ENCODE measurements around the gene ANKRD55.
"Not testable (repeated sequence)": the region's sequence is repeated elsewhere in the genome, so short reads cannot be mapped to it uniquely, and the experiment has no call there.

Gene ANKRD55

DNA sequence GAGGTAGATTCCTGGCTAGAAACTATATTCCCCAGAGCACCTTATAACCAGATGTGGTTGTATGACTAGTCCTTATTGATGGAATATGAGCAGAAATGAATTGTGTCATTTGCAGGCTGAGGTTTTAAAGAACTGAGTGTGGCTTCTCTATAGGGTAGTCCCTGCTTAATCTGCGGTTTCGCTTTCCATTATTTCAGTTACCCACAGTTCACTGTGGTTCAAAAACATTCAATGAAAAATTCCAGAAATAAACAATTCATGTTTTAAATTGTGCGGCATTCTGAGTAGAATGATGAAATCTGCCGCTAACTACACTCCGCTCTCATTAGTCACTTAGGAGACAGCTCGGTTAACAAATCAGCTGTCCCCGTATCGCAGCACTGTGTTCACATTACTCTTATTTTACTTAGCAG lies 65.1 kb downstream of the ANKRD55 start:
- no peak for DNase-seq (ENCODE audit: low read depth)

DNA sequence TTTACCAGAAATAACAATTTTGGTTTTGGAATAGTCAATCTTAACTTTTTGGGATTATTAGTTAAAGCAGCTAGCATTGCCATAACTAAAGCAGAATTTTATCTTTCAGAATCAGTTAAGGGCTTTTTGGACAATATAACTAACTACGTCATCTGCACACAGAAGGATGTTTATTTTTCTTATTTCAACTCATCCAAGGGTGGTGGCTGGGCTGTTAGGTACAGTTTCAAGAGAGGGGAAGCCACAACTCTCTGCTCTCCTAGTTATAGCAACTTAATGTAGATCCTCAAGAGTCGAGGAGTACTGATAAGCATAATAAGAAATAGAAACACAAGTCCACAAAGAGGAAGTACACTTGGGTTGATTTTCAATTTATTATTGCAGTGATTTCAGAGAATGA lies 65.6 kb downstream of the ANKRD55 start:
- DNase-seq (ENCODE audit: low read depth), result no peak

DNA sequence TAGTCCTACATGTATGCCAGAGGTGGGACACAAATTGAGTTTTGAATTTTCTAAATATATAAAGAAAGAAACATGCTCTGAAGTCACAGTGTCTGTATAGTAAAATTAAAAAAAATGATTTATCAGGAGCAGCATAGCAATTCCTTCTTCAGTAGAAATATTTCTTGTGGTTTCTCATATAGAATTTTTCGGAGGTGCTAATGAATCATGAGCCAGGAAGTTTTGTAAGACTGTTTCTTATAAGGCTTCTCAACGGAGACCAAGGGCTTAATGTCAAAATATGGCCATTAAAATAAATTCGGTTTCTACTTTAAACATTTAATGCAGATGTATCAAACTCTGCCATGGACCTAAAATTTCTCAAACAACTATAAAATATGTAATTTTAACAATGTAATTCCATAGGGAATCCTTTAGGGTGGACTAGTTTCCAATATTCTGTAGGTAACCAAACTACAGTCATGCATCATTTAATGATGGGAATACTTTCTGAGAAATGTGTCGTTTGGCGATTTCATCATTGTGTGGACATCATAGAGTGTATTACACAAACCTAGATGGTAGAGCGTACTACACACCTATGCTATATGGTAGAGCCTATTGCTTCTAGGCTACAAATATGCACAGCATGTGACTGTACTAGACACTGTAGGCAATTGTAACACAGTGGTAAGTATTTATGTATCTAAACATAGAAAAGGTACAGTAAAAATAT lies 66.3 kb downstream of the ANKRD55 start:
- no peak for DNase-seq (ENCODE audit: low read depth)

DNA sequence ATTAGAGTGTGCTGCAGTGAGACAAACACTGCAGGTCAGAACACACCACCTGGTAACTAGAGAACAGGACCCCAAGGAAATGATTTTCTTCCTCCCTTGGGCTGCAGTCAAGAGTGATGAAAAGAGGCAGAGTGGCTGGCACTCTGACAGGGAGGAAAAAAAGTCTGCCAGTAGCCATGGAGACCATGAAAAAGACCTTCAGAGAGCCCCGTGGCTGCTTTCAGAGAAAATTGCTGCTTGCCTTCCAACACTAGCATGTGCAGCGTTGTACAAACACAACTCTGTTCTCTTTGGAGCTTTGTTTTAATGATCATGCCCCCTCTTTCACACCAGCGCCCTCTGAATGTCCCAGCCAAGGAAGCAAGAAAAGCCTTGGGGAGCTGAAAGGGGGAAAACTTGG lies 68.8 kb downstream of the ANKRD55 start:
- DNase-seq (ENCODE audit: low read depth), result no peak

DNA sequence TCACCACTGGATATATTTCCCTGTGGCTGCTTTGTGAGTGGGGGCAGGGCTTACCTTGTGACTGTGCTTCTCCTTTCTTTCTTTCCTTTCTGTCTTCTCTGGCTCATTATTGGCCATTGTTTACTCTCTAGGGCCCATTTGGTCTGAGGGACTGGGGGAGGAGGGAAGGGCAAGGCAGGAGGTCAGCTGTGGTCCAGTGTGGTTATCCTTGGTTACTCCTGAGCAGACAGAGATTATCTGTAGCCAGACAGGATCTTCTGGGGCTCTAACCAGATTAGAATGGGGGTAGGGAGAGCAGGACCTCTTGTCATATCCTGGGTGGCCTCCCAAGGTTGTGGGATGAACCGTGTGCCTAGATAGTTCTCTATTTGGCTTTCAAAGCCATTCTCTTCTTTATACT lies 71.2 kb downstream of the ANKRD55 start:
- no peak for DNase-seq (ENCODE audit: low read depth)

DNA sequence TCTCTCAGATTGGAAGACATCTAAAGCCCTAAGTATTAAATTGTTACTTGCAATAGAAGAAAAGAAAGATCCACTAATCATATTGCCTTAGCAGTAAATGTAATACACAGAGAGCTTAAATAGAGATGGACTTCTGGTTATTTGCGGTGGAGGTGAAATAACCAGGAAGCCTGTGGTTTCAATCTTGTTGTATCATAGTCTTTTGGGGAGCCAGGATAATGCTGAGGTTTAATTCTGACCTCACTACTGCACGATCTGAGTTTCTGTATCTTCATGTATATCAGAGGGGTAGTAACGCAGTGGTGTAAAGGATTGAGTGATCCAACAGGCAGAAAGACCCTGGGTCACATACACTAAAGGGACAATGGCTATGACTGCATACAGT lies 71.7 kb downstream of the ANKRD55 start:
- DNase-seq (ENCODE audit: low read depth), result no peak

DNA sequence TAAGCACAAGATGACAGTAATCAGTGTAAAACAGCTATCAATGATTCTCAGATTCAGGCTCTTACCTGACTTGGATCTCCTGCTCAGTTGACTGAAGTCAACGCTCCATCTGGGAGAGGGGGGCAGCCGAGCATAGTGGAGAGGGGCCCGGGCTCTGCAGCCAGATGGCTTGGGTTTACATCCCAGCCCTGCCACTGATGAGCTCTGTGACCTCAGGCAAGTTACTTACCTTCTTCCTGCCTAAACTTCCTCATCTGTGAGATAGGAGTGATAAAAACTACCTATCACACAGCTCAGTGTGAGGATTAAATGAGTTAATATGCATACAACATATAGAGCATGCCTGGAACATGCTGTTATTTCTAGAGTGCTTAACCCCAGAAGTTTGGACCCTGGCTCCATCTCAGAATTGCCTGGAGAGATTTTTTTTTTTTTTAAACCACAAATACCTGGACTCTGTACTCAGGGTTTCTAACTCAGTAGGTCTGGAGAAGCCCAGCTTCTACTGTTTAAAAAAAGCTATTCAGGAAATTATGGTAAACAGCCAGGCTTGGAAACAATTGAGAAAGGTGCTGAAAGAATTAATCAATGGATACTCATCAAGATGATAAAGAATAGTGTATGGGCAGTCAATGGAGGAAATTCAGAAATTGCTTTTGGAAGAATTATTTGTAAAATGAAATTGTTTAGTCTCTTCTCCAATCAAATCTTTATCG lies 72.2 kb downstream of the ANKRD55 start:
- no peak for DNase-seq (ENCODE audit: low read depth)

DNA sequence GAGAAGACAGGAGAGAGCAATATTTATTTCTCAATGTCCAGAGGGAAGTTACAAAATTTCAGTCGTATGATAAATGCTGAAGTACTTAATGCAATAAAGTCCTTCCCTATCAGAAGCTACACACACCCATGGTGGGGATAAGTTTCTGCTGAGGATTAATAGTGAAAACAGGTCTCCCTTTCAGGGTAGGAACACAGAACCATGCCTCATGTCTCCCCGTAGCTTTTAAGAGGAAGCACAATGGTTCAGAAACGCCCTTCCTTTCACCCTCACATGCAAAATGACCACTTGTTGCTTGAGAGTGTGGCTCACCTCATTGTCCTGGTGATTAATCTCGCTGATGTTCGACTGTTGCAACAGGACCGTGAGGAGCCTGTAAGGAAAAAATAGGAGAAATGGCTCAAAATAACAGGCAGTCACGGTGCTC lies 73.6 kb downstream of the ANKRD55 start:
- DNase-seq (ENCODE audit: low read depth), result no peak

DNA sequence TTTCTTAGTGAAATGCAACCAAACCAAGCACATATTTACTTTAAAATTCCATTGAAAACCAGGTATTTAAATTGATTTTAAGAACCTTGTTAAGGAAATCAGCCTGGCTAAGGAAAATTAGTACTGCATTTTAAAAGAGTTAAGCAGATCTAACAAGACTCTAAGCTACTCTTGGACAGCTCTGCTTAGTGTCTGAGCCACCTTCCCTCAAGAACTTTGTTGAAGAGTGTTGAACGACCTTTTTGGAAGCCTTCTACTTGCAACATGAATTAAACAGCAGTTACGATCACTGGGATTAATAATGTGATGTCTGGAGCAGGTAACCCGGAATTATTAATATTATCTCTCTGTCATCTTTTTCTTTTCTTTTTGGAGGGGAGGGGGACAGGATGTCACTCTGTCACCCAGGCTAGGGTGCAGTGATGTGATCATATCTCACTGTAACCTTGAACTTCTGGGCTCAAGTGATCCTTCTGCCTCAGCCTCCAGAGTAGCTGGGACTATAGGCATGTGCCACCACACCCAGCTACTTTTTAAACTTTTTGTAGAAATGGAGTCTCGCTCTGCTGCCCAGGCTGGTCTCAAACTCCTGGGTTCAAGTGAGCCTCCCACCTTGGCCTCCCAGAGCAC lies 74.7 kb downstream of the ANKRD55 start:
- no peak for DNase-seq (ENCODE audit: low read depth)

DNA sequence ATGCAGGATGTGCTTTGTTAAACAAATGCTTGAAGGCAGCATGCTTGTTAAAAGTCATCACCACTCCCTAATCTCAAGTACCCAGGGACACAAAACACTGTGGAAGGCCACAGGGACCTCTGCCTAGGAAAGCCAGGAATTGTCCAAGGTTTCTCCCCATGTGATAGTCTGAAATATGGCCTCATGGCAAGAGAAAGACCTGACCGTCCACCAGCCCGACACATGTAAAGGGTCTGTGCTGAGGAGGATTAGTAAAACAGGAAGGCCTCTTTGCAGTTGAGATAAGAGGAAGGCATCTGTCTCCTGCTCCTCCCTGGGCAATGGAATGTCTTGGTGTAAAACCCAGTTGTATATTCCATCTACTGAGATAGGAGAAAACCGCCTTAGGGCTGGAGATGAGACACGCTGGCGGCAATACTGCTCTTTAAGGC lies 75.9 kb downstream of the ANKRD55 start:
- not testable (repeated sequence) for DNase-seq (ENCODE audit: low read depth)

DNA sequence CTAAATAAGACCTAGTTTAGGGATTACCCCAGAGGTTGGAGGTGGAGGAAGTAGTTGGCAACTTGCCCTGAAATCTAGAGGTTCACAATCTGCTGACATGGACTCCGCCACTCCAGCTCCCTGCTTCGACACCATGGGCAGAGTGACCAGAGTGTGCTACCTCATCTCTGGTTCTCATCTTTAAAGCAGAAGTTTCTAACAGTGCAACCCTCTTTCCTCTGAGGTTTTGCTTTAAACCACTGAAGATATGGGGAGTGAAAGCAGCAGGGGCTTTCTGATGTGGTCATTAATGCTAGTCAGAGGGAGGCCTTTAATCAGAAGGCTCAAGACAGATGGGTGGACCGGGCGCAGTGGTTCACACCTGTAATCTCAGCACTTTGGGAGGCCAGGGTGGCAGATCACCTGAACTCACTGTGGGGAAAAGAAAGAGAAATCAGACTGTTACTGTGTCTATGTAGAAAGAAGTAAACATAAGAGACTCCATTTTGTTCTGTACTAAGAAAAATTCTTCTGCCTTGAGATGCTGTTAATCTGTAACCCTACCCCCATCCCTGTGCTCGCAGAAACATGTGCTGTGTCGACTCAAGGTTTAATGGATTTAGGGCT lies 76.4 kb downstream of the ANKRD55 start:
- not testable (repeated sequence) for DNase-seq (ENCODE audit: low read depth)

DNA sequence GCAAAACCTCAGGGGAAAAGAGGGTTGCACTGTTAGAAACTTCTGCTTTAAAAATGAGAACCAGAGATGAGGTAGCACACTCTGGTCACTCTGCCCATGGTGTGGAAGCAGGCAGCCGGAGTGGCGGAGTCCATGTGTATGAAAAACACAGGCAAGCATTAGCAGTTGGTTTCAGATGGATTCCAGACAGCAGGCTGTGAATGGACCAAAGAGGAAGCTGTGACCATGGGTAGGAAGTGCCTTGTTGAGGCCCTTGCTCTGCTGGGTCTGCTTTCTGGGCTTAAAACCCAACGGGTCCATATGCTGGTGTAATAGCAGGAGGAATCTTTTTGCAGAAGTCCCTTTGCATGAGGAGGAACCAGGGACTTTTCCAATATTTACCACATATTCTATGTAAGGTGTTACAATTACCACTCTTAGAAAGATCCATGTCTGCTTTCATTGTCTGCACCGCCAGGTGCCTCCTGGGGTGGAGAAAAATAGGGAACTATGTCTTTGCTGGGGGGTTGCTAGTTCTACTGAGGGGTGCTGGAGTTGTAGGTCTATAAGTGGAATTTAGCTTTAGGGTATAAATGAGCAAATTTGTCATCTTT lies 77.0 kb downstream of the ANKRD55 start:
- no peak for DNase-seq (ENCODE audit: low read depth)

DNA sequence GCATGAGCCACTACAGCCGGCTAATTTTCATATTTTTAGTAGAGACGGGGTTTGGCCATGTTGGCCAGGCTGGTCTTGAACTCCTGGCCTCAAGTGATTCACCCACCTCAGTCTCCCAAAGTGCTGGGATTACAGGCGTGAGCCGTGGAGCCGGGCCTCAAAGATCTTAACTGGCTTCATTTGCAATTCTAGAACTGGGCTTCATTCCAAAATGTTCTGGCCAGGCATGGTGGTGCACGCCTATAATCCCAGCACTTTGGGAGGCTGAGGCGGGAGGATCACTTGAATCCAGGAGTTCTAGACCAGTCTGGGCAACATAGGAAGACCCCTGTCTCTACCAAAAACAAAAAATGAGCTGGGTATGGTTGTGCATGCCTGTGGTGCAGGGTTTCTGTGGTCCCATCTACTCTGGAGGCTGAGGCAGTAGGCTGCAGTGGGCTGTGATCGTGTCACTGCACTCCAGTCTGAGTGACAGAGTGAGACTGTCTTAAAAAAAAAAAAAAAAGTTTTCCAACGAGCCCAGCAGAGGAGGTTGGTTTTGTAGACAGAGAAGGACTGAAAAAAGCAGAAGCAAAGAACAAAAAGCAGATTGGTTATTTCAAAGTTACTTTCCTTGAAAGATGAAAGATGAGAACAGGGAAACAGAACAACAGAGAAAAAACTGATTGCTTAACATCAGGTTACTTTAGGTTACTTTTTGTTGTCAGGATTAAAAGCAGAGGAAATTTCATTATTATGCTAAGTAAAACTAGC lies 78.2 kb downstream of the ANKRD55 start:
- no peak for DNase-seq (ENCODE audit: low read depth)

DNA sequence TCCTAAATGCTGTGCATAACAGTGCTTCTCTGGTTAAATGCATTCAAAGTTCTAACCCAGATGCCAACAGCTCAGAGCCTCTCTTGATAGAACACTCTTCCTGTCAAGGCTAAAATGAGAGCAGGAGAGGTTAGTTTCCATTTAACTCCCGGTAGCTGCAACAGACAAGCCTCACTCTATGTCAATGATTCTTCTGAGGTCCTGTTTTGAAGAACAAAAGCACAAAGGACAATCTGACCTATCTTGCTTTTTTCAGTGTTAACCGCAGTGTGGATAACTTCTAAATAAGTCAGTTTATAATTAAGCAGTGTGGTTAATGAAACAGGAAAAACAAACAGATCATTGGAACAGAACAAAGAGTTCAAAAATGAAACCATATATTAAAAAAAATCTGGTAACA lies 80.7 kb downstream of the ANKRD55 start:
- DNase-seq (ENCODE audit: low read depth), result no peak

DNA sequence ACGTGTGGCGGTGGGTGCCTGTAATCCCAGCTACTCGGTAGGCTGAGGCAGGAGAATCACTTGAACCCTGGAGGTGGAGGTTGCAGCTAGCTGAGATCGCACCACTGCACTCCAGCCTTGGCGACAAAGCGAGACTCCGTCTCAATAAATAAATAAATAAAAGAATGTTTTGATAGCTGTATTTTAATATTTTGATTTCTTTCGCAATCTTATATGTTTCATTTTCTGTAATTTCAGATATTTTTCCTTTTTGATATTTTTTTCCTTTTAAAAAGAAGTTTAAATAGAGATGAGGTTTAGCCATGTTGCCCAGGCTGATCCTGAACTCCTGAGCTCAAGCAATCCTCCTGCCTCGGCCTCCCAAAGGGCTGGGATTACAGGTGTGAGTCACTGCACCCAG lies 82.4 kb downstream of the ANKRD55 start:
- not testable (repeated sequence) for DNase-seq (ENCODE audit: low read depth)

DNA sequence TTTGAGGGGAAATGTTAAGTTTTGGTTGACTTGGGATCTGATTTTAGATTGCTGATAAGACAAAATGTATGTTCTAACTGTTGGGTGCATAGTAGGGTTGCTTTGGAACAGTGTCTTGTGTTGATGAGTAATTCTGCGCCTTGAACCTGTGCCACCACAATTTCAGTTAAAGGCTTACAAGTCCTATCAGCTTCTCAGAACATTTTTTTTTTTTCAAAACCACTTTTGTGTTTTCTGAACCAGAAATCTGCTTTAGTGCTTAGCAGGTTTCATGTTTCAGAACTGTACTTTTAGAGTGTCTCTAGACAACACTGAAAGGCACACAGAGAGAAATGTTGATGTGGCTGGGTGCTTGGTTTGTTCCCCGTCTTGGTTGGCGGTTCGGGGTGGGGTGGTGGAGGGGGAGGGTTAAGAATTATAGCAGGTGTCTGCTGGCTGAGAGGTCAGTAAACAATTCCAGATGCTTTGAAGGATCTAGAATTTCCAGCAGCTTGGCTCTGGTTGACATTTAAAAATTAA lies 84.6 kb downstream of the ANKRD55 start:
- DNase-seq (ENCODE audit: low read depth), result no peak

DNA sequence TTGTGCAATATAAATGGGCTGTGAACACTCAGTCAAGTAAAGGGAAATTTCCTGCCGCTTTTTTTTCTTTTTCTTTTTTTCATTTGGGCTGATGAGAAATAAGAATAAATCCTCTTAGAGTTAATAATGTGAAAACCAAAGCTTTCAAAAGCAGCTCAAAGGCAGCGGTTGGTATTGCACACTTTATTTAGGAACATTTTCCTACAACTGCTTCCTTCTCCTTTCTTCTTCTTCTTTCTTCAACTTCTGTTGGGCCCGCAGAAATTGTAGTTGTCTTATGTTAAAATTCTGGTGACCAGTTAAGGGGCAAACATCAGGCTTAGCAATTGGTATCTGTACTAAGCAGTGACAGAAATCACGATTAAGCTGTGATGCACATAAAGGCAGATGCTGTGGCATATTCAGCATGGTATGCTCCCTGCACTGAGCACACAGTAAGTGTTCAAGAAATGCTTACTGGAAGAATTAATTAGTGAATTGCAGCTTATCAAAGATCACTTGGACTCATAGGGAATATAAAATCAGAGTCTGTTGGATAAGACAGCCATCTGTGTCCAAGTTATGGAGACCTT lies 85.4 kb downstream of the ANKRD55 start:
- DNase-seq (ENCODE audit: low read depth), result no peak

DNA sequence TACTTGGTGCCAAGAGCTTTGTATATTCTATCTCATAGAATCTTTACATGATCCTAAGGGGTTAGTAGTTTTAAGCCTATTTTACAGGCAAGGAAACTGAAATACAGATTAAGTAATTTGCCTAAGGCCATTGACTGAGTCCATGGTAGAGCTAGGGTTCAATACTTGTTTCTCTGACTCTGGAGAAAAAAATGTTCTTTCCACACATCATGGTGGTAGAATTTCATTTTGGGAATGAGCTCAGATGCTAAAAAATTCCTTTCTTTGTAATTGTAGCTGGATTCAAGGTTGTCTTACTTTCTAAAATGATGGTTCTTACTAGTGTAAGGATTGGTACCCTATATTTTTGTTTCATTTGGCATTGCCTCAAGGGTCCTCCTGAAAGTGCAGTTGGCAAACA lies 86.0 kb downstream of the ANKRD55 start:
- DNase-seq (ENCODE audit: low read depth), result no peak

DNA sequence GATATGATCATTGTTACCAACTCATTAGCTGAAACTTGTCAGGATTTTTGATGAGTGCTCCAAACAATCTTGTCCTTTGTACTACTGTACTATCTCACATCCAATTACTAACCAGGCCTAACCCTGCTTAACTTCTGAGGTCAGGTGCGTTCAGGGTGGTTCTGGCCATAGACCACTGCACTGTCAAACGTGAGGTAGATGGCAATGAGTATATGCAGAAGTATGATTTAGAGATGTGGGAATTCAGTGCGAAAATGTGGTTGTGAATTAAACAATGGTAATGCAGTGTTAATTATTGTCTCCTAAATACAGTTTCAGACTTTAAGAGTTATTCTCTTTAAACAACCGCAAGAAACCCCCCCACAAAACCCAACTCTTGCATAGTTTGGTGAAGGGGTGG lies 86.5 kb downstream of the ANKRD55 start:
- DNase-seq (ENCODE audit: low read depth), result no peak

DNA sequence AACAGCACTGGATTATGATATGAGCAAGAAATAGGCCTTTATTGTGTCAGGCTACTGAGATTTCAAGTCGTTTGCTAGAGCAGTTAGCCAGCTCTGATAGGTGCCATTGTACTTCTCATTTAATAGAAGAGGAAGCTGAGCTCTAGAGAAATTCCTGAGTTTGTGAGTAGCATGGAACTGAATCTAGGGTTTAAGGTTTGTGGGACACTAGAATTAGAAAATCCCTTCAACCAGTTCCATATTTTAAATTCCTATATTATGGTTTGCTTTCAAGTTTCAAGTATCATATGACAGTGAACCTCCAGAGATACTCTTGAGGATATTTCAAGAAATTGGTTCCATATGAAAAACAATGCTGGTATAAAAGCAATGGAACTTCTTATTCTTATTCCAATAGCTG lies 87.6 kb downstream of the ANKRD55 start:
- no peak for DNase-seq (ENCODE audit: low read depth)

DNA sequence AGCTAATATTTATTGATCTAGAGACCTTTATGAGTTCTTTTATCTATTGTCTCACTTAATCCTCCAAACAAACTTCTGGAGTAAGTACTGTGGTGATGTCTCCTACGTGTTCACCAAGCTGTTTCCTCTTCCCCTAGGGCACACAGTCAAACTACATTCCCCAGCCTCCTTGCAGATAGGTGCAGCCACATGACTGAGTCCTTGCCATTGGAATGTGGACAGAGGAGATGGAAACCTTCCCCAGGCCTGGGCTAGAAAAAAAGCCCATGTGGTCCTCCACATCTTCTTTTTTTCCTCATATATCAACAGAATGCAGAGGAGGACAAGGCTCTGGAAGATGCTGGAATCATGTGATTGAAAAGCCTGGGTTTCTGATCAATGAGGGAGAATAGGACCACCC lies 88.0 kb downstream of the ANKRD55 start:
- DNase-seq (ENCODE audit: low read depth), result no peak

Measured in GM04503 (cell line).